ENCODE results near the gene ANO9.
A peak's percentile ranks its signal among the peaks of the same experiment; 100 is the strongest.
"Not testable (repeated sequence)": the region's sequence is repeated elsewhere in the genome, so short reads cannot be mapped to it uniquely, and the experiment has no call there.

The ANO9 gene

GRCh38 chr11:450809-451451 is 9.1 kb upstream of the ANO9 start:
- peak; percentile 68 for DNase-seq

- peak; percentile 91 for DNase-seq
Observed at GRCh38 chr11:449889-450808, 8.3 kb upstream of the ANO9 start, which contains the start of gene PTDSS2. Gene PTDSS2, plus strand, starts transcription at chr11:450279. Its CDS starts 177 bp downstream, at chr11:450456.

GRCh38 chr11:447923-448731 is 6.3 kb upstream of the ANO9 start:
- peak; percentile 90 for DNase-seq

- DNase-seq = no peak
Observed at GRCh38 chr11:446891-447290, 5.1 kb upstream of the ANO9 start.

GRCh38 chr11:445765-446588 is 4.2 kb upstream of the ANO9 start:
- DNase-seq = no peak

GRCh38 chr11:444396-445144 is 2.8 kb upstream of the ANO9 start:
- DNase-seq = peak; percentile 10

GRCh38 chr11:443542-444199 is 1.9 kb upstream of the ANO9 start:
- peak; percentile 44 for DNase-seq

- DNase-seq = no peak
Observed at GRCh38 chr11:442611-443081, 835 bp upstream of the ANO9 start.

- DNase-seq = no peak
Observed at GRCh38 chr11:441043-441417, 781 bp downstream of the ANO9 start.

GRCh38 chr11:440065-441042 is 1.5 kb downstream of the ANO9 start:
- no peak for DNase-seq

- DNase-seq = no peak
Observed at GRCh38 chr11:439315-440064, 2.3 kb downstream of the ANO9 start.

- DNase-seq = no peak
Observed at GRCh38 chr11:438101-438844, 3.5 kb downstream of the ANO9 start.

GRCh38 chr11:437228-437870 is 4.5 kb downstream of the ANO9 start:
- no peak for DNase-seq

GRCh38 chr11:434999-435740 is 6.6 kb downstream of the ANO9 start:
- not testable (repeated sequence) for DNase-seq

- no peak for DNase-seq
Observed at GRCh38 chr11:434496-434895, 7.3 kb downstream of the ANO9 start.

- no peak for DNase-seq
Observed at GRCh38 chr11:433641-434040, 8.2 kb downstream of the ANO9 start.

- DNase-seq = no peak
Observed at GRCh38 chr11:433111-433510, 8.7 kb downstream of the ANO9 start.

Measured in fibroblast of skin of right quadriceps (primary cell).